HG03432 (cell line): Measurements from ENCODE around the gene TFCP2L1.
"Not testable (repeated sequence)": the region's sequence is repeated elsewhere in the genome, so short reads cannot be mapped to it uniquely, and the experiment has no call there.

ENCODE experiments used
- ATAC-seq: cut with Tn5 transposase; IDR thresholded peaks from one replicate; pipeline ENCODE4 v1.9.1; 2021; ENCODE audit warnings: mild to moderate bottlenecking, moderate library complexity; ENCODE audit not compliant: unreplicated experiment

The TFCP2L1 gene

GRCh38 chr2:121284463-121285449 is at the start of gene TFCP2L1:
Gene TFCP2L1, minus strand, starts transcription at chr2:121285202. Its CDS starts 93 bp downstream, at chr2:121285109.
- ATAC-seq = peak; percentile 67

DNA sequence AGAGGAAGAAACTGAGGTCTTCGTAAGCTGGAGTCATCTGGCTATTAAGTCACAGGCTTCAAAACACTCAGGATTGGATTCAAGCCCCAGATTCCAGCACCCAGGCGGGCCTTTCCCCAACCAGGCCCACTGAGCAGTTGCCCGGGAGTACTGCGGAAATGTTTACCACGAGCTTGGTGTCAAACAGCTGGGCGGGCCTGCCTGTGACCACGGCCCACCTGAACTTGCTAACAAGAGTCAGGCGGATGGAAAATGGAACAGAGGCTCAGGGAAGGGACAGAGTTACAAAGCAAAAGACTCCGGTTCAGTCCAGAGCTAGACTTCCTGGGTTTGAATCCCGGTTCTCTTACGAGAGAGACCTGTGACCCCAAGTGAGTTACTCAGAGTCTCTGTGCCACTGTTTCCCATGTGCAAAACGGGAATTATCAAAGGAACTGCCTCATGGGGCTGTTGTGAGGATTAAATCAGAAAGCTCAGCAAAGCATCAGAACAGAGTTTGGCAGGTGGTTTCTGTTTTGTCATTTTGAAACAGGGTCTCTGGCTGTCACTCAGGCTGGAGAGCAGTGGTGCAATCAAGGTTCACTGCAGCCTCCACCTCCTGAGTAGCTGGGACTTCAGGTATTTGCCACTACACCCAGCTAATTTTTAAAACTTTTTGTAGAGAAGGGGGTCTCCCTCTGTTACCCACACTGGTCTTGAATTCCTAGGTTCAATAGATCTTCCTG is 49.0 kb upstream of the TFCP2L1 start:
- ATAC-seq = peak; percentile 89

DNA sequence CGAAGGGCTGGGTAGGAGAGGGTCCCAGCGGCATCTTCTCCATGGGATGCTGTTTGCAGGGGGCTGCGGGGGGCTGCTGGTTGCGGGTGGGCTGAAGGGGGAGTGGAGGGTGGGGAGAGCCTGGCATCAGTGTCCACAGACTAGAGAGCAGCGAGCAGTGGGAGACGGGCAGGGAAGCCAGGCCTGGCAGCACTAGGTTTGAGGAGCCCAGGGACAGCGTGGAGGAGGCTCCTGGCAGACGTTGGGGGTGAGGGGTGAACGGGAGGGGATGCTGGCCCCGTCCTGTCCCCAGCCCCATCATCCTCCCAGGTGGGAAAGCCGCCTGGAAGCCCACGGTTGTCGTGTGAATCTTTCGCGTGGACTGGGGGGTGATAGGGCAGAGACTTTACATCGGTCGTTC is 48.2 kb upstream of the TFCP2L1 start:
- no peak for ATAC-seq

DNA sequence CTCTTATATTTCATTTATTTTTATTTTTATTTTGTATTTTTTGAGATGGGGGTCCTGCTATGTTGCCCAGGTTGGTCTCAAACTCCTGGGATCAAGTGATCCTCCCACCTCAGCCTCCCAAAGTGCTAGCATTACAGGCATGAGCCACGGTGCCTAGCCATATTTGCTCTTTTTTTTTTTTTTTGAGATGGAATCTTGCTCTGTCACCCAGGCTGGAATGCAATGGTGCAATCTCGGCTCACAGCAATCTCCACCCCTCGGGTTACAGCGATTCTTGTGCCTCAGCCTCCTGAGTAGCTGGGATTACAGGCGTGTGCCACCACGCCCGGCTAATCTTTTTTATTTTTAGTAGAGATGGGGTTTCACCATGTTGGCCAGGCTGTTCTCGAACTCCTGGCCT is 46.3 kb upstream of the TFCP2L1 start:
- ATAC-seq = not testable (repeated sequence)

DNA sequence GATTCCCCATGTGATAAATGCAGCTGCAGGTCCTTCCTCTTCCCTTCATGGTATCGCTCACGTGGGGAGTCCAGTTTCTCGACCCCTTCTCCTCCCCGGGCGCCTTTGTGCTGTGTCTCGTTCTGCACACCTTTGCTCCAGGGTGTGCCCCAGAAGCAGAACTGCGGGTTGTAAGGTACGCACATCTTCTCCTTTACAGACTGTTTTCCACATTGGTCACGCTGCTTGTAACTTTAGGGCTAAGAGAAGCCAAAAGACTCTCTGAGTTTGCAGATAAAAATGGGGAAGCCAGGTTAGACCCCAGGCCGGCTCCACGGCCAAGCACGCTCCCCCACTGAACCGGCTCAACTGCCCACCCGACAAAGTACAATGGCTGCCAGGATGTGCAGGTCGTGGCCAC is 45.9 kb upstream of the TFCP2L1 start:
- no peak for ATAC-seq

- no peak for ATAC-seq
These were observed 44.8 kb upstream of the TFCP2L1 start for GRCh38 chr2:121329786-121330185.

GRCh38 chr2:121326628-121327027 is 41.6 kb upstream of the TFCP2L1 start:
- no peak for ATAC-seq

GRCh38 chr2:121324601-121325000 is 39.6 kb upstream of the TFCP2L1 start:
- no peak for ATAC-seq

DNA sequence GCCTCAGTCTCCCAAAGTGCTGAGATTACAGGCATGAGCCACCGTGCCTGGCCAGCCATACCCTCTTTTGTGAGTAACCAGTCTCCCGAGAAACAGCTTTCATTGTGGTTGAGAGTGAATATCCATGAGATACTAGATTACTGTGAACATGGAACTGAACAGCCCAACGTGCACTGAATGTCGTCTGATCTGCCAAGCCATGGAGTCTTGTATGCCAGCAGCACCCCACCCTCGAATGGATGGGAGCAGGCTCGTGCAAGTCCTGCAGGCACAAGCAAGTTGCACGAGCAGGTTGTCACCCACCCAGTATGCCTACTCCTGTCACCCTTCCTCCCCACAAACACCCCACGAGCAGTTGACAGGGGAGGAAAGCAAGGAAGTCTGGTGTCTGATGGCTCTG is 36.5 kb upstream of the TFCP2L1 start:
- ATAC-seq = no peak

DNA sequence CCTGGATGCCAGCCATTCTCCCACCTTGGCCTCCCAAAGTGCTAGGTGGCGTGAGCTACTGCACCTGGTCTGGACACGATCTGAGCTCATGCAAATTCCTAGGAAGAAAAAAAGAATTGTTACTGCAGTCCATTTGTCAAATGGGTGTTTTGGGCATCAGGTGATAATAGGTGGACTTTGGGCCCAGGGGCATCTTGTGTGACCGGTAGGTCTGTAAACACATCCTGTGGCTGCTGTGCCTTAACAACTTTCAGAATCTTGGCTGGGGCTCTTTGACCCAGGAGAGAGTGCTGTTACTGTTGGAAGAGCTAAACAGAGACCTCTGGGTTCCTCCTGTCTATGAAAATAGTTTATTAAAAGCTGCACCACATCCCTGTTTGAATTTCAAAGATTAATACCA is 34.9 kb upstream of the TFCP2L1 start:
- ATAC-seq = no peak

DNA sequence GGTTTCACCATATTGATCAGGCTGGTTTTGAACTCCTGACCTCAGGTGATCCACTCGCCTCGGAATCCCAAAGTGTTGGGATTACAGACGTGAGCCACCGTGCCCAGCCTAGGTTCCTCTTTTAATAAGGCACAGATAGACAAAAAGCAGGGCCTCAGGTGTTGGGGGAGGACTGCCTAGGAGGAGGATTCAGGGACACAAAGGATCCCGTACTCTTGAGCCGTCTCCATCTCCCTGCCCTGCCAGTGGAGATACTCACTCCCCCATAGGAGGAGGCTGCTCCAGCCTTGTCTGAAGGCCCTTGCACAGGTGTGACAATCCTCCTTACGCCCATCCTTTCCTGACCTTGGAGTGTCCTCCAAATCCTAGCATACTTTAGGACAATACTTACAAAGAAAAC is 32.0 kb upstream of the TFCP2L1 start:
- no peak for ATAC-seq

DNA sequence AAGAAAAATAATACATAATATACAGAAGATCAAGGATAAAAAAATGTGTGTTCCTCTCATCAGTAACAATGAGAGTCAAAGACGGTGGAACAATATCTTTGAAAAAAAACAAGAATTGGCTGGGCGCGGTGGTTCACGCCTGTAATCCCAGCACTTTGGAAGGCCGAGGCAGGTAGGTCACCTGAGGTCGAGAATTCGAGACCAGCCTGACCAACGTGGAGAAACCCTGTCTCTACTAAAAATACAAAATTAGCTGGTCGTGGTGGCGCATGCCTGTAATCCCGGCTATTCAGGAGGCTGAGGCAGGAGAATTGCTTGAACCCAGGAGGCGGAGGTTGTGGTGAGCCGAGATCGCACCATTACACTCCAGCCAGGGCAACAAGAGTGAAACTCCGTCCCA is 28.7 kb upstream of the TFCP2L1 start:
- not testable (repeated sequence) for ATAC-seq

- ATAC-seq = peak; percentile 98
These were observed 24.8 kb upstream of the TFCP2L1 start for GRCh38 chr2:121309801-121310200.

- ATAC-seq = no peak
These were observed 24.3 kb upstream of the TFCP2L1 start for GRCh38 chr2:121309323-121309722.

- no peak for ATAC-seq
These were observed 22.0 kb upstream of the TFCP2L1 start for GRCh38 chr2:121307048-121307447.

GRCh38 chr2:121304941-121305340 is 19.9 kb upstream of the TFCP2L1 start:
- no peak for ATAC-seq

GRCh38 chr2:121303531-121304263 is 18.7 kb upstream of the TFCP2L1 start:
- ATAC-seq = no peak

DNA sequence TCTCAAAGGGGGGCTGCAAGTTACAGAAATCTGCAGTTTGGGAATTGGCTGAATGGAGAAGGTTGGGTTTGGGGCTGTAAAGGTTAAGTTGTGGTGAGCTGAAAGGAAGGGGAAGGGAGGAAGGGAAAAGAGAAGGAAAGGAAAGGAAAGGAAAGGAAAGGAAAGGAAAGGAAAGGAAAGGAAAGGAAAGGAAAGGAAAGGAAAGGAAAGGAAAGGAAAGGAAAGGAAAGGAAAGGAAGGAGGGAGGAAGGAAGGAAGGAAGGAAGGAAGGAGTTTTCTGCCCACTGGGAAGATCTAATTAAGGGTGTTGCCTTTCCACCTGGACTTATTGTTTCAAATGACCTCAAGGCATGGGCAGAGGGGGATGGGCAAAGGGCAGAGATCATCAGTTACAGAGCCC is 16.2 kb upstream of the TFCP2L1 start:
- ATAC-seq = not testable (repeated sequence)

GRCh38 chr2:121298476-121298875 is 13.5 kb upstream of the TFCP2L1 start:
- no peak for ATAC-seq

GRCh38 chr2:121297866-121298265 is 12.9 kb upstream of the TFCP2L1 start:
- not testable (repeated sequence) for ATAC-seq

DNA sequence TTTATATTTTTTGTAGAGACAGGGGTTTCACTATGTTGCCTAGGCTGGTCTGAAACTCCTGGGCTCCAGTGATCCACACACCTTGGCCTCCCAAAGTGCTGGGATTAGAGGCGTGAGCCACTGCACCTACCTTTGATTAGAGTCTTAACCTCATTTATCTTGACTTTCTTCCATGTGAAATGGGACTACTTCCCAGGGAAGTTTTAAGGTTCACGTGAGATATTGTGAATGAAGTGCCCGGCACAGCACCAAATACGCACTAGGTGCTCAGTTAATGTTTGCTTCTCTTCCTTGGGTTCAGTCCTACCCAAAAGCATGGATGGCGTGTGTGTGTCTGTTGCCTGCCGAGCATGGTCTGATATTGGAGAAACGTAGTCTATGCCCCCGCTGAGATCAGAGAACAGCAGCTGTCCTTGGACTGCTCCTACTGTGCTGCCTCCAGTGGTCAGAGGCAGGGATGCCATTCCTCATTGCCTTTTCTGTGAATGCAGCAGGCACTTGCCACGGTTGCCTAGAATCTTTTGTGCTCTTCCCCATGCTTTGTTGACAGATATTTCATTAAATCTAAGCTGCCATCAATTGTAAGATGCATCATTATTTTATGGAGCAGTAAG is 12.3 kb upstream of the TFCP2L1 start:
- peak; percentile 60 for ATAC-seq
